Thymus (tissue), 11 donors: ENCODE measurements around the gene ITGB4. TPM values are rescaled to one million over a fixed set of nuclear protein-coding genes. Genes with fewer than 3 reads are reported as not detected.

Experiments used
- DNase-seq, 9 donors: peaks; one replicate each; pipeline ENCODE4 v3.0.0-alpha.2; 2013; ENCODE audit warnings: low spot score in 9 of 9, low read depth in 6 of 9, missing footprints in 1 of 9
- H3K27ac ChIP-seq, 2 donors: one replicate each; pipeline ENCODE4 v1.5.1; 2013; ENCODE audit warnings: control low read depth in 1 of 2, low read depth in 1 of 2, low read length in 1 of 2, mild to moderate bottlenecking in 1 of 2, moderate library complexity in 1 of 2
- H3K27me3 ChIP-seq, 2 donors: one replicate each; pipeline ENCODE4 v1.5.1; 2013; ENCODE audit warnings: low read length in 1 of 2; ENCODE audit not compliant: control insufficient read depth in 2 of 2, insufficient read depth in 1 of 2
- H3K36me3 ChIP-seq, 2 donors: one replicate each; pipeline ENCODE4 v1.5.1; 2013; ENCODE audit warnings: low read length in 1 of 2, mild to moderate bottlenecking in 1 of 2, moderate library complexity in 1 of 2; ENCODE audit not compliant: control insufficient read depth in 2 of 2, insufficient read depth in 2 of 2
- H3K4me1 ChIP-seq, 2 donors: one replicate each; pipeline ENCODE4 v1.5.1; 2013; ENCODE audit warnings: low read length in 2 of 2; ENCODE audit not compliant: control insufficient read depth in 2 of 2, insufficient read depth in 2 of 2
- H3K4me3 ChIP-seq, 2 donors: one replicate each; pipeline ENCODE4 v1.5.1; 2013; ENCODE audit warnings: low read length in 2 of 2, control low read depth in 1 of 2, mild to moderate bottlenecking in 1 of 2
- H3K9me3 ChIP-seq, 2 donors: one replicate each; pipeline ENCODE4 v1.5.1; 2013; ENCODE audit warnings: low read length in 1 of 2, mild to moderate bottlenecking in 1 of 2; ENCODE audit not compliant: control insufficient read depth in 2 of 2, insufficient read depth in 1 of 2
- WGBS: extraction: QIAGEN DNeasy Blood & Tissue Kit; methylation state at CpG from one replicate; pipeline ENCODE4 v1.1.7; 2013; 5-methylcytosine and 5-hydroxymethylcytosine counted together
- polyA plus RNA-seq: library from polyadenylated mRNA; stranded (reverse); fragments of 200-250 nt; gene quantifications from one replicate; pipeline ENCODE4 v1.2.3, GENCODE V29; 2013
- total RNA-seq: library from RNA; stranded (reverse); fragments of 120-200 nt; gene quantifications from one replicate; pipeline ENCODE4 v1.2.4, GENCODE V29; 2013
- donor health status: healthy.

The ITGB4 gene
- total and polyA plus RNA-seq, 2 donors, result 4.3 to 79.0 TPM

GRCh38 chr17:75684249-75684648 lies 37.0 kb upstream of the ITGB4 start:
- Histone ChIP-seq H3K36me3 (peaks cover 20 to 43% of the 10 kb centered on the region in 2 donors), H3K27ac (peak overlapping the region in 1 of 2 donors; percentile 48), H3K4me1 (peaks cover 26 to 77% of the 10 kb centered on the region in 2 donors), H3K9me3 (no peaks in the 10 kb centered on the region), H3K4me3 (no peak overlapping the region), H3K27me3 (no peaks in the 10 kb centered on the region)
- DNase-seq, result no peak
- WGBS, result over 99% methylated on average over 5 of the region's 5 CpGs

GRCh38 chr17:75684924-75685323 lies 36.3 kb upstream of the ITGB4 start:
- peaks cover 30 to 77% of the 10 kb centered on the region in 2 donors for H3K4me1 ChIP-seq
- 91% methylated on average over 7 of the region's 7 CpGs for WGBS

GRCh38 chr17:75685499-75685898 lies 35.8 kb upstream of the ITGB4 start:
- no peaks in the 10 kb centered on the region for H3K9me3 ChIP-seq
- peaks cover 11 to 31% of the 10 kb centered on the region in 2 donors for H3K36me3 ChIP-seq
- 93% methylated on average over 3 of the region's 3 CpGs for WGBS
- H3K4me3 ChIP-seq, result no peak overlapping the region
- H3K27ac ChIP-seq, result peak overlapping the region; percentile 45 to 64
- DNase-seq, result no peak
- H3K4me1 ChIP-seq, result peaks cover 36 to 77% of the 10 kb centered on the region in 2 donors
- H3K27me3 ChIP-seq, result no peaks in the 10 kb centered on the region

More at GRCh38 chr17:75684924-75685323, 36.3 kb upstream of the ITGB4 start:
- H3K27ac ChIP-seq, result peak overlapping the region; percentile 37 to 45
- peaks cover 17 to 36% of the 10 kb centered on the region in 2 donors for H3K36me3 ChIP-seq
- DNase-seq, result no peak
- no peak overlapping the region for H3K4me3 ChIP-seq
- no peaks in the 10 kb centered on the region for H3K9me3 ChIP-seq
- no peaks in the 10 kb centered on the region for H3K27me3 ChIP-seq

- Histone ChIP-seq H3K36me3 (peaks cover 8 to 40% of the 10 kb centered on the region in 2 donors), H3K27me3 (no peaks in the 10 kb centered on the region), H3K27ac (peak overlapping the region; percentile 86 to 96), H3K4me1 (peaks cover 61 to 93% of the 10 kb centered on the region in 2 donors), H3K9me3 (no peaks in the 10 kb centered on the region), H3K4me3 (peak overlapping the region in 1 of 2 donors; percentile 0)
- DNase-seq, result peak in 1 of 9 donors; percentile 61
- 64% methylated on average over 11 of the region's 11 CpGs for WGBS
Observed at GRCh38 chr17:75688209-75688825, 32.9 kb upstream of the ITGB4 start.

GRCh38 chr17:75689441-75689873 lies 31.8 kb upstream of the ITGB4 start:
- peak in 8 of 9 donors; percentile 68 to 98 (median 88) for DNase-seq
- H3K4me1 ChIP-seq, result peaks cover 63 to 98% of the 10 kb centered on the region in 2 donors
- peaks cover 18 to 46% of the 10 kb centered on the region in 2 donors for H3K36me3 ChIP-seq
- peak overlapping the region in 1 of 2 donors; percentile 0 for H3K4me3 ChIP-seq
- H3K27me3 ChIP-seq, result no peaks in the 10 kb centered on the region
- 6% methylated on average over 6 of the region's 6 CpGs for WGBS
- no peaks in the 10 kb centered on the region for H3K9me3 ChIP-seq
- peak overlapping the region; percentile 86 to 96 for H3K27ac ChIP-seq

GRCh38 chr17:75691371-75691791 lies 29.9 kb upstream of the ITGB4 start:
- peaks cover 62 to 87% of the 10 kb centered on the region in 2 donors for H3K4me1 ChIP-seq
- H3K36me3 ChIP-seq, result peaks cover 29 to 53% of the 10 kb centered on the region in 2 donors
- 53% methylated on average over 5 of the region's 5 CpGs for WGBS
- no peaks in the 10 kb centered on the region for H3K9me3 ChIP-seq
- peak overlapping the region; percentile 83 to 96 for H3K27ac ChIP-seq
- H3K4me3 ChIP-seq, result no peak overlapping the region
- DNase-seq, result peak in 2 of 9 donors; percentile 58 to 82
- no peaks in the 10 kb centered on the region for H3K27me3 ChIP-seq

GRCh38 chr17:75691801-75692626 lies 29.2 kb upstream of the ITGB4 start:
- DNase-seq, result peak in 5 of 9 donors; percentile 45 to 81 (median 60)
- peaks cover 56 to 83% of the 10 kb centered on the region in 2 donors for H3K4me1 ChIP-seq
- WGBS, result 78% methylated on average over 14 of the region's 14 CpGs
- H3K27me3 ChIP-seq, result no peaks in the 10 kb centered on the region
- no peaks in the 10 kb centered on the region for H3K9me3 ChIP-seq
- peaks cover 29 to 58% of the 10 kb centered on the region in 2 donors for H3K36me3 ChIP-seq
- peak overlapping the region; percentile 83 to 96 for H3K27ac ChIP-seq
- no peak overlapping the region for H3K4me3 ChIP-seq

GRCh38 chr17:75692976-75693375 lies 28.3 kb upstream of the ITGB4 start:
- Histone ChIP-seq H3K9me3 (no peaks in the 10 kb centered on the region), H3K27me3 (no peaks in the 10 kb centered on the region), H3K36me3 (peaks cover 37 to 62% of the 10 kb centered on the region in 2 donors), H3K4me1 (peaks cover 50 to 83% of the 10 kb centered on the region in 2 donors), H3K4me3 (no peak overlapping the region), H3K27ac (peak overlapping the region in 1 of 2 donors; percentile 96)
- no peak for DNase-seq
- 96% methylated on average over 13 of the region's 13 CpGs for WGBS
